ENCODE data around the gene FXYD7.

- no peak for TF ChIP-seq ZNF157 (tag by site-specific recombination; IDR thresholded peaks at IDR 0.05)
- no peak for TF ChIP-seq PRDM10 (tag by site-specific recombination; IDR thresholded peaks at IDR 0.05)
- no peak for TF ChIP-seq CTCF (tag by site-specific recombination; IDR thresholded peaks at IDR 0.05)
These were observed at the start of gene FXYD7 for GRCh38 chr19:35143231-35143715.
